ENCODE data around the gene S100A4. TPM values are rescaled to one million over a fixed set of nuclear protein-coding genes. Genes with fewer than 3 reads are reported as not detected.

Gene S100A4
- total and polyA plus RNA-seq, 3 donors from 2014 or later: 15.8 to 146 (median 23.8) TPM

DNA sequence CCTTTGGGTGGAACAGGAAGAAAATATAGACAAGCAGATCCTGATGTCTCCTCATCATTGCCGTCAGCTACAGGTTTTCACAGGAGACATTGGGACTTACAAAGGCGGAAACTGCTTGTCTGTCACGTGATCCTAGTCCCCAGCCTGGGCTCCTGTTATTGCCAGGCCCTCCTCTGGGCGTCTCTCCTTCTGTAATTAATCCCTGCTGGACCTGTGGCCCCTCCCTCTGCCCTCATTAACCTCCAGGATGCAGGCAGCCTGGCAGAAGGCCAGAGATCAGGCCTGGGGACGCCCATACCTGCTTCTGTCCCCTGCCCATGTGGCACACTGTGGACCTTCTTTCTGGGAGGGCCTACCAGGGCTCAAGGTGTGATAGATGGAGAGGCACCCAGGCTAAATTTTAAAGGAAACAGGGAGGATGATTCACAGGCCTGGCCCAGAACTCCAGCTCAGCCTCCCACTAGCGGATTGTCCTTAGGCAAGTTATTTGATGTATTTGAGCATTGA, 7.2 kb downstream of the S100A4 start:
- peaks cover 10% of the 10 kb centered on the region for H3K4me1 ChIP-seq
- intact Hi-C loops (cut with DNase I; ENCODE audit: low total_unique reads): no loop called here

DNA sequence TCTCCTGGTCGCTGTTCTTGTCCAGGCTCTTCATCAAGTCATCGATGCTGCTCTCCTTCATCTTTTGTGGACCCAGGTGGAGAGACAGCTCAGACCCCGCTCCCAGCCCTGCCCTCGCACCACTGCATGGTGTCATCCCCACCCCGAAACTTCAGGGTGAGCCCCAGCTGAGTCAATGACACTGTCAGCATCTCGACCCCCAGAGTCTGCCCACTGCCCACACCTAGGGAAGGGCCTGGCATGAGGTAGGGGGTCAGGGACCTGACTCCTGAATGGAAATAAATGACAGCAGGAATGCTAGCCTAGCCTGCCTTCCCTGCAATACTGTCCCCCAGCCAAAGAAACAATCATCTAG, 8.3 kb downstream of the S100A4 start:
- DNase-seq: no peak
- Histone ChIP-seq H3K36me3 (ENCODE audit: low read depth, missing control alignments) (no peaks in the 10 kb centered on the region), H3K27me3 (no peaks in the 10 kb centered on the region), H3K4me3 (no peak overlapping the region), H3K27ac (no peak overlapping the region), H3K9me3 (no peaks in the 10 kb centered on the region), H3K4me1 (peaks cover 15% of the 10 kb centered on the region)
- WGBS, 2 donors: 85 to 97% methylated on average over 5 to 6 of the region's 6 CpGs
- no peak for TF ChIP-seq POLR2A (IDR thresholded peaks at IDR 0.05)
- TF ChIP-seq, protein P1, sequence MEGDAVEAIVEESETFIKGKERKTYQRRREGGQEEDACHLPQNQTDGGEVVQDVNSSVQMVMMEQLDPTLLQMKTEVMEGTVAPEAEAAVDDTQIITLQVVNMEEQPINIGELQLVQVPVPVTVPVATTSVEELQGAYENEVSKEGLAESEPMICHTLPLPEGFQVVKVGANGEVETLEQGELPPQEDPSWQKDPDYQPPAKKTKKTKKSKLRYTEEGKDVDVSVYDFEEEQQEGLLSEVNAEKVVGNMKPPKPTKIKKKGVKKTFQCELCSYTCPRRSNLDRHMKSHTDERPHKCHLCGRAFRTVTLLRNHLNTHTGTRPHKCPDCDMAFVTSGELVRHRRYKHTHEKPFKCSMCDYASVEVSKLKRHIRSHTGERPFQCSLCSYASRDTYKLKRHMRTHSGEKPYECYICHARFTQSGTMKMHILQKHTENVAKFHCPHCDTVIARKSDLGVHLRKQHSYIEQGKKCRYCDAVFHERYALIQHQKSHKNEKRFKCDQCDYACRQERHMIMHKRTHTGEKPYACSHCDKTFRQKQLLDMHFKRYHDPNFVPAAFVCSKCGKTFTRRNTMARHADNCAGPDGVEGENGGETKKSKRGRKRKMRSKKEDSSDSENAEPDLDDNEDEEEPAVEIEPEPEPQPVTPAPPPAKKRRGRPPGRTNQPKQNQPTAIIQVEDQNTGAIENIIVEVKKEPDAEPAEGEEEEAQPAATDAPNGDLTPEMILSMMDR (IDR thresholded peaks at IDR 0.05): no peak
- intact Hi-C loops (cut with DNase I; ENCODE audit: low total_unique reads): no loop called here

More for the DNA sequence above, 7.2 kb downstream of the S100A4 start:
- Histone ChIP-seq H3K27me3 (no peaks in the 10 kb centered on the region), H3K4me3 (no peak overlapping the region), H3K27ac (no peak overlapping the region), H3K9me3 (no peaks in the 10 kb centered on the region), H3K36me3 (ENCODE audit: low read depth, missing control alignments) (no peaks in the 10 kb centered on the region)
- 83 to 95% methylated on average over 5 to 6 of the region's 6 CpGs for WGBS, 2 donors
- TF ChIP-seq, protein P1 (IDR thresholded peaks at IDR 0.05): no peak
- TF ChIP-seq POLR2A (IDR thresholded peaks at IDR 0.05): no peak
- DNase-seq: no peak

DNA sequence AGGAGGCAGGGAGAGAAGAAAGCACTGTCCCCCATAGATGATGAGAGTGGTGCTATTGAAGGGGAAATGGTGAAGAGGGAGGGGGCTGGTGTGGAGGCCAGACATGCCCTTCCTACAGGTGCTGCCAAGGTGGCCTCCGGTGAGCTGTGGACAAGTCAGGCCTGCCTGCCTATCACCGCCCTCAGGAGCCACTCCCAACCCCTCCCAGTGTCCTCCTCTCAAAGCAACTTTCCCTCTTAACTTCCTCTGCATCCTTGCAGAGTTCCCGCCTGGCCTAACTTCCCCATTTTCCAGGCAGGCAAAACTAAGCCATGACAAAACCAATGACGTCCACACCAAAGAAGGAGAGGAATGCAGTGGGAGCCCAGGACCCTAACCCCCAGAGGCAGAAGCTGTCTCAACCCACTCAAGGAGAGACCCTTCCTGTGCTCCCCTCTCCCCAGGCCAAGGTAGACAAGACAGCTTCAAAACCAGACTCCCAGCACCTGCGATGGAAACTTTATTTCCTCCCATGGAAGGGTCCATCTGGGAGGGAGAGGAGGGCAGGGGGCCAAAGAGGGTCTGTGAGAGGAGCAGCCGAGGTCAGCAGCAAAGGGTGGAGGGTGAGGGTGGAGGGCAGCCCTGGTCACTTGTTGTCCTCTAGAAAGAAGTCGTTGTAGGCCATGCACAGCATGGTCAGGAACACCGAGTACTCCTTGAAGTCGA, 8.8 kb downstream of the S100A4 start:
- no peaks in the 10 kb centered on the region for H3K27me3 ChIP-seq
- intact Hi-C loops (cut with DNase I; ENCODE audit: low total_unique reads): no loop called here
- 81% methylated on average over 9 of the region's 9 CpGs for WGBS, 2 donors
- H3K27ac ChIP-seq: peak overlapping the region in 1 of 2 donors; percentile 96
- H3K4me1 ChIP-seq: peaks cover 15% of the 10 kb centered on the region
- no peak for TF ChIP-seq POLR2A (IDR thresholded peaks at IDR 0.05)
- TF ChIP-seq, protein P1 (IDR thresholded peaks at IDR 0.05): no peak
- no peaks in the 10 kb centered on the region for H3K36me3 ChIP-seq (ENCODE audit: low read depth, missing control alignments)
- no peak overlapping the region for H3K4me3 ChIP-seq
- no peak for DNase-seq
- no peaks in the 10 kb centered on the region for H3K9me3 ChIP-seq

DNA sequence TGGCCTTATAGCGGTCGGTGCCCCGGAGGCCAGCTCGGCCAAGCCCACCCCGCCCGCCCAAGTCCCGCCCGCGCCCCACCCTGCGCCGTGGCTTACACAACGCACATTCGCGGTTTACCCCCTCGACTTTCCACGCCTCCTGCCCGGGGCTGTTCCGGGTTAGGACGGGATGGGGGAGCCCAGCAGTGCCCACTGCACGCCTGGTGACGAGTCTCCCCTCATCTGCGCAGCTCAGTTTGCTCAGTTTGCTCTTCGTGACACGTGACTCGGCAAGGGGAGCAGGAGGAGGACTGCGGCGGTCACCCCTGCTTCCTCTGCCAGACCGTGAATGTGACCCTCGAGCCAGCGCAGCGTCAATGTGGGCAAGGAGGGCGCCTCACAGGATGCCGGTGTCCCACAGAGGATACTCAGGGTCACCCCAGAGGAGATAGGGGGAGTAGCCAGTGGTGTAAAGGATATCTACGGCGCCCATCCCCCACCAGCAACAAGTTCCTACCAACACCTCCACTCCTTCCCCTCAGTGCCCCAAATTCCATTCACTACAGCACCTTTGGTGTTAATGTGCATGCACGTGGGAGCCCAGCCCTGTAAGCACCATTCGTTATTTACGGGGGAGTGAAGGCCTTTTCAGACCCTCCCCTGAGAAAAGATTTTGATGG, 9.5 kb downstream of the S100A4 start:
- peak; percentile 72 for DNase-seq
- intact Hi-C loops (cut with DNase I; ENCODE audit: low total_unique reads): no loop called here
- H3K27ac ChIP-seq: peak overlapping the region; percentile 95 to 96
- peak overlapping the region; percentile 70 to 79 for H3K4me3 ChIP-seq
- H3K36me3 ChIP-seq (ENCODE audit: low read depth, missing control alignments): no peaks in the 10 kb centered on the region
- TF ChIP-seq POLR2A (IDR thresholded peaks at IDR 0.05): peak; percentile 11
- TF ChIP-seq, protein P1 (IDR thresholded peaks at IDR 0.05): no peak
- 1 to 3% methylated on average over 22 to 34 of the region's 38 CpGs for WGBS, 2 donors
- H3K27me3 ChIP-seq: no peaks in the 10 kb centered on the region
- H3K4me1 ChIP-seq: peaks cover 15% of the 10 kb centered on the region
- no peaks in the 10 kb centered on the region for H3K9me3 ChIP-seq

Data from testis (tissue), 3 donors.